Transverse colon (tissue), 3 donors: ENCODE data around the gene ZBTB12.

Source experiments
- EP300 ChIP-seq: sonication (generic); formaldehyde crosslinking; IDR thresholded peaks from one replicate; pipeline ENCODE4 v1.6.1; 2017; ENCODE audit warnings: antibody characterized with exemption, low read depth
- POLR2A ChIP-seq: fragments of 450-650 bp; IDR thresholded peaks from one replicate; pipeline ENCODE4 v1.6.1; 2016; ENCODE audit warnings: antibody characterized with exemption, mild to moderate bottlenecking, moderate library complexity
- TF ChIP-seq, protein P1 (sequence below), 5 experiments: fragments of 200-600 bp in 3 of 5; fragments of 450-650 bp in 2 of 5; sonication (generic) in 3 of 5; IDR thresholded peaks; 1 replicate in 2 of 5; 2 replicates in 3 of 5; pipeline ENCODE4 v1.5.1; 2016 to 2017; ENCODE audit warnings: antibody characterized with exemption in 5 of 5, inconsistent platforms in 3 of 5, mild to moderate bottlenecking in 2 of 5, moderate library complexity in 1 of 5

DNA sequence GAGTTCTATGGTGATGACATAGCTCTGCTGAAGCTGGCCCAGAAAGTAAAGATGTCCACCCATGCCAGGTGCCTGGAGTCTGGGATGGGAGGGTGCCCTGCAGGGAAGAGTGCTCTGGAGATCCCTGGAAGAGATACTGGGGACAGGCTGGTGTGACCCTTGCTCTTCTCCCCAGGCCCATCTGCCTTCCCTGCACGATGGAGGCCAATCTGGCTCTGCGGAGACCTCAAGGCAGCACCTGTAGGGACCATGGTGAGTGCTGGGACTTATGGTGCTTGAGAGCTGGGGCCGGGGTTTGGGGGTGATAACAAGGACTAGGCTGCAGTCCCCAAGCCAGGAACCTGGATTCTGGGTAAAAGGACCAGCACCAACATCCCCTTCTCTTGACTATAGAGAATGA lies 41.9 kb upstream of the ZBTB12 start:
- TF ChIP-seq, protein P1, sequence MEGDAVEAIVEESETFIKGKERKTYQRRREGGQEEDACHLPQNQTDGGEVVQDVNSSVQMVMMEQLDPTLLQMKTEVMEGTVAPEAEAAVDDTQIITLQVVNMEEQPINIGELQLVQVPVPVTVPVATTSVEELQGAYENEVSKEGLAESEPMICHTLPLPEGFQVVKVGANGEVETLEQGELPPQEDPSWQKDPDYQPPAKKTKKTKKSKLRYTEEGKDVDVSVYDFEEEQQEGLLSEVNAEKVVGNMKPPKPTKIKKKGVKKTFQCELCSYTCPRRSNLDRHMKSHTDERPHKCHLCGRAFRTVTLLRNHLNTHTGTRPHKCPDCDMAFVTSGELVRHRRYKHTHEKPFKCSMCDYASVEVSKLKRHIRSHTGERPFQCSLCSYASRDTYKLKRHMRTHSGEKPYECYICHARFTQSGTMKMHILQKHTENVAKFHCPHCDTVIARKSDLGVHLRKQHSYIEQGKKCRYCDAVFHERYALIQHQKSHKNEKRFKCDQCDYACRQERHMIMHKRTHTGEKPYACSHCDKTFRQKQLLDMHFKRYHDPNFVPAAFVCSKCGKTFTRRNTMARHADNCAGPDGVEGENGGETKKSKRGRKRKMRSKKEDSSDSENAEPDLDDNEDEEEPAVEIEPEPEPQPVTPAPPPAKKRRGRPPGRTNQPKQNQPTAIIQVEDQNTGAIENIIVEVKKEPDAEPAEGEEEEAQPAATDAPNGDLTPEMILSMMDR (IDR thresholded peaks at IDR 0.05), result no peak
- no peak for TF ChIP-seq EP300
- no peak for TF ChIP-seq POLR2A
